ENCODE data around the gene RPL37A.

DNA sequence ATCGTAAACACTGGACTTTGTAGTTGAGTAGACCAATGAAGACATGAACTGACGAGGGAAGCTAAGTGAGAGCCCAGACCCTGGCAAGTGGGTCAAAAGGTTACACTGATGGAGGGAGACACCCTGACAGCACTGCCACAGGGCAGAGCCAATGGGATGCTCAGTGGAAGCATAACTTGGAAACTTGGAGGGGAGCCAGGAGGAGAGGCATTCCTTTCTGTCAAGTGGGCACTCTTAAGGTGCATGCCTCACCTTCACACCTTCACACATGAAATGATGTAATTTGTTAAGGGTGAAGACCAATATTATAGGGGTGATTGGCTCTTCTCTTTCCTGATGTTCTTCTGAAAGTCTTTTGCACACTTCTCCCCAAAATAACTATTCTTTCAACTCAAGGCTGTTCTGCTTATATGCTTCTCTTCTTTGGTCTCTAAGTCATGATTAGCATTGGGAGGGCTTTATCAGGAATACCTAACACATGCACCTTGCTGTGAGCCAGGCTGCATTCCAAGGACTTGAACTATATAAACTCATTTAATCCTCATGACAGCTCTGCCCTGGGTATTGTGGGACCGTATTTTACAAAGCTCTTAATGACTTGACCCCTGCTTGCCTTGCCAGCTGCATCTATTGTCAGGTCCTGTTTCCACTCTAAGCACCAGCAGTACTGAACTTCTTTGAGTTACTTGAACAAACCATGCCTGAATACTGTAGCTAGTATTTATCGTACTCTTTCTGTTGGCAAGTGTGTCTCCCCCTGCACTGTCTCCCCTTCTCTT, 19.0 kb downstream of the RPL37A start:
- TF ChIP-seq POLR2A (IDR thresholded peaks at IDR 0.05) = no peak
- TF ChIP-seq, protein P1, sequence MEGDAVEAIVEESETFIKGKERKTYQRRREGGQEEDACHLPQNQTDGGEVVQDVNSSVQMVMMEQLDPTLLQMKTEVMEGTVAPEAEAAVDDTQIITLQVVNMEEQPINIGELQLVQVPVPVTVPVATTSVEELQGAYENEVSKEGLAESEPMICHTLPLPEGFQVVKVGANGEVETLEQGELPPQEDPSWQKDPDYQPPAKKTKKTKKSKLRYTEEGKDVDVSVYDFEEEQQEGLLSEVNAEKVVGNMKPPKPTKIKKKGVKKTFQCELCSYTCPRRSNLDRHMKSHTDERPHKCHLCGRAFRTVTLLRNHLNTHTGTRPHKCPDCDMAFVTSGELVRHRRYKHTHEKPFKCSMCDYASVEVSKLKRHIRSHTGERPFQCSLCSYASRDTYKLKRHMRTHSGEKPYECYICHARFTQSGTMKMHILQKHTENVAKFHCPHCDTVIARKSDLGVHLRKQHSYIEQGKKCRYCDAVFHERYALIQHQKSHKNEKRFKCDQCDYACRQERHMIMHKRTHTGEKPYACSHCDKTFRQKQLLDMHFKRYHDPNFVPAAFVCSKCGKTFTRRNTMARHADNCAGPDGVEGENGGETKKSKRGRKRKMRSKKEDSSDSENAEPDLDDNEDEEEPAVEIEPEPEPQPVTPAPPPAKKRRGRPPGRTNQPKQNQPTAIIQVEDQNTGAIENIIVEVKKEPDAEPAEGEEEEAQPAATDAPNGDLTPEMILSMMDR (IDR thresholded peaks at IDR 0.05) = no peak

Data from esophagus squamous epithelium (tissue), 4 donors.